Measurements from ENCODE around the gene AGBL2. TPM values are rescaled to one million over a fixed set of nuclear protein-coding genes. Genes with fewer than 3 reads are reported as not detected.

The AGBL2 gene
- total and polyA plus RNA-seq, 2 of the 8 experiments (the other 6 are each of a cell fraction or from before 2014, with no cell fraction given): 2.1 to 6.5 TPM

DNA sequence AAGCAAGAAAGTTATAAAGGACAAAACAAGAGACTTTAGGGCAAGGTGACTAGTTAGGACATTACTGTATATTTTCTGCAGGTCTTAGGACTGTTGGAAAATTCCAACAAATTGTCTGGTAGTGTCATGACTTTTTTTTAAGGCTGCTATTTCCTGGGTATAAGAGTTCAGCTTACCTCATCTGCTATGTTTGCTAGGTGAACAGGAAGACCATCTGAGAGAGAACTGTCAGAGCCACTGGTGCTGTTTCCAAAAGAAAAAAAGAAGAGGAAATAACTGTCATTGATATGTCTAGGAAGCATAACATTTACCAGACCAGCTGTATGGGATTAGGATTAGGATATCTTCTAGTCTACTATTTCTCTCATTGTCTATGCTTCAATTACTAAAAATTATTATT lies 46.5 kb downstream of the AGBL2 start (continued):
- no peak for TF ChIP-seq CHD7 (IDR thresholded peaks at IDR 0.05; ENCODE audit: insufficient replicate concordance, low read length)
- TF ChIP-seq SRF (IDR thresholded peaks at IDR 0.05; ENCODE audit: low read depth, low read length): no peak

All from H1 (cell line).